PFSK-1 (cell line): ENCODE results near the gene CTSW.

ENCODE experiments used
- FOXP2 ChIP-seq: optimal IDR thresholded peaks from 2 replicates; pipeline ENCODE3; 2011; ENCODE audit warnings: borderline replicate concordance, control low read depth, inconsistent platforms; ENCODE audit not compliant: insufficient read depth; ENCODE audit errors: extremely low read length, extremely low read depth
- POLR2AphosphoS5 ChIP-seq: IDR thresholded peaks from 2 replicates; pipeline ENCODE4 v1.6.1; 2012; ENCODE audit warnings: low read depth, mild to moderate bottlenecking, control low read depth, low read length, moderate library complexity
- REST ChIP-seq, 2 experiments: IDR thresholded peaks; 2 replicates each; pipeline versions ENCODE4 v1.6.1 to v1.8.0; 2011 to 2012; ENCODE audit warnings: low read depth in 2 of 2, low read length in 2 of 2, control low read depth in 1 of 2, inconsistent platforms in 1 of 2, mild to moderate bottlenecking in 1 of 2, moderate library complexity in 1 of 2; ENCODE audit not compliant: insufficient read depth in 1 of 2
- SIN3A ChIP-seq: IDR thresholded peaks from 2 replicates; pipeline ENCODE4 v1.6.1; 2012; ENCODE audit warnings: mild to moderate bottlenecking, low read length, moderate library complexity, borderline replicate concordance; ENCODE audit not compliant: insufficient read depth
- TAF1 ChIP-seq: IDR thresholded peaks from 2 replicates; pipeline ENCODE4 v1.6.1; 2012; ENCODE audit warnings: low read length, control low read depth, borderline replicate concordance; ENCODE audit not compliant: insufficient read depth

- TF ChIP-seq SIN3A (no peak), TAF1 (no peak), REST (IDR thresholded peaks at IDR 0.05; ENCODE audit: insufficient read depth in 1 of 2, low read depth in 2 of 2, low read length in 2 of 2) (no peak), POLR2AphosphoS5 (no peak), FOXP2 (no peak)
Measured at GRCh38 chr11:65897020-65897471, 17.4 kb downstream of the CTSW start.
